ENCODE results near the gene CDC34. TPM values are rescaled to one million over a fixed set of nuclear protein-coding genes. Genes with fewer than 3 reads are reported as not detected.

Gene CDC34
- total RNA-seq, 2 donors from 2014 or later = 41.1 to 45.8 TPM

DNA sequence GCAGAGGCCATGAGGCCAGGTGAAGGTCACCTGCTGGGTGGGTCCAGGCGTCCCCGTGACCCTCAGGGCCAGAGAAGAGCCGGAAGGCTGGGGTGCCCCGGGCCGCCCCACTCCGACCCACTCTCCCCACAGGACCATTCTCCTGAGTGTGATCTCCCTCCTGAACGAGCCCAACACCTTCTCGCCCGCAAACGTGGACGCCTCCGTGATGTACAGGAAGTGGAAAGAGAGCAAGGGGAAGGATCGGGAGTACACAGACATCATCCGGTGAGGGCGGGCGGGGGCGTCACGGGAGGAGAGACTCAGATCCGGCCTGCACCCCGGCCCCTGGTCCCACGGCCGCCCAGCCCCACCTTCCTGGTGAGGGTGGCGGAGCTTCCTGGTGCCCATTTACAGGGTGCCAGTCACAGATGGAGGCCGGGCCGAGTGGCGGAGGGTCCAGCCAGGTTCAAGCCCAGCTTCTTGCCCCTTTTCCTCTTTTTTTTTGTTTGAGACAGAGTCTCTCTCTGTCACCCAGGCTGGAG lies 5.4 kb downstream of the CDC34 start:
- intact Hi-C loops (cut with DNase I) = no loop called here
- DNase-seq (ENCODE audit: low spot score) = no peak

DNA sequence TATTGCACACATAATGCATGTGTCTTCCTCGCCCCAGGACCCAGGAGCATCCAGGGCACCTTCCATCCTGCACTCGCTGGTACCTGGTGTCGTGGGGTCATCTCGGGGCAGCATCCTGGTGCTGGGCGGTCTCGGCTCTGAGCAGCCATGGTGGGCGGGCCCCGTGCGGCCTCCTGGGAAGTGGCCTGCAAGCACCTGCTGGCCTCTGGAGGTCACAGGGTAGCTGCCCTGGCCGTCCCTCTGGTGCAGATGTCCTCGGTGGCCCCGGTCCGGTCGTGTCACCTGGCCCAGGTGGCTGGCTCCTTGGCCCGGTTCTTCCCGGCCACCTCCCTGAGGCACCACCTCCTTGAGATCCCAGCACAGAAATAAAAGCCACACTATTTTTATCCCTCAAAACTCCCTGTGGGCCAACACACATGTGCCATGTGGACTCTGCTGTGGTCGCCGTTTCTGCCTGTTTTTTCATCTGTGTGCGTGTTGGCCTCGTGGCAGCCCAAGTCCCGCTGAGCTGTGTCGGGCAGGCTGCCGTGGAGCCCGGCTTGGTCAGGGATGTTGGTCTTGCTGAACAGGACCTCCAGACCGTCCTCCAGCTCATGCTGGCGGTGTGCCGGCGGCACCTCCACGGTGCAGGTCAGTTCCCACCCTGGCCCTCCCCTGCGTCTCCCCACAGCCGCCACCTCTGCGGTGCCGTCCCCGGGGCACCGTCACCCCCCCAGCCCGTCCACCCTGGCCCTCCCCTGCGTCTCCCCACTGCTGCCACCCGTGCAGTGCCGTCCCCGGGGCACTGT lies 7.3 kb downstream of the CDC34 start:
- intact Hi-C loops (cut with DNase I) = no loop called here
- no peak for DNase-seq (ENCODE audit: low spot score)

DNA sequence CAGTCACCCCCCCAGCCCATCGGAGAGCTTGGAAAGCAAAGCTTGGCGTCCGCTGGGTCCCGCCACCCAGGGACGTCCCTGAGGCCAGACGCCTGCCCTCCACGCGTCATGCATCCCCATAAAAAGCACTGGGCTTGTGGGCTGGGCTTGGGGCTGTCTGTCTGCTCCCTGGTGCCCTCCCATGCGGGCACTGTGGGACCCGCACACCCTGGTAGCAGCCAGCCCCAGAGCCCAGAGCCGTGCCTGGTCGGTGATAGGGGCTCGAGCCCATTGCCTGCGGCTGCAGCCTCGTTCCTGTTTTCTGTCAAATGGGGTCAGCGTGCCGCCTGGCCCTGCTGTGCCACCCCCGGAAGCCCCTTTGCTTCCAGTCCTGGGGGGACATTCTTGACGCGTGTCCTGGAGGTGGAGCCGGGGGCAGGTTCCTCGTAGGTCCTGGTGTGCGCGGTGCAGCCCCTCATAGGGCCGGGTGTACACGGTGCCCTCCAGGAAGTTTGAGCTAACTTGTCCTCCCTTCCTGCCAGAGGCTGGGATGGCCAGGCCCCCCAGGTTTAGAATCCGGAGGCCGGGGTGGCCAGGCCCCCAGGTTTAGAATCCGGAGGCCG lies 8.0 kb downstream of the CDC34 start:
- no peak for DNase-seq (ENCODE audit: low spot score)
- intact Hi-C loops (cut with DNase I) = loop anchor here in 1 of 2 donors (2.0 kb wide), 1 partner anchor 67 kb away; no protein-coding TSS in a partner anchor

DNA sequence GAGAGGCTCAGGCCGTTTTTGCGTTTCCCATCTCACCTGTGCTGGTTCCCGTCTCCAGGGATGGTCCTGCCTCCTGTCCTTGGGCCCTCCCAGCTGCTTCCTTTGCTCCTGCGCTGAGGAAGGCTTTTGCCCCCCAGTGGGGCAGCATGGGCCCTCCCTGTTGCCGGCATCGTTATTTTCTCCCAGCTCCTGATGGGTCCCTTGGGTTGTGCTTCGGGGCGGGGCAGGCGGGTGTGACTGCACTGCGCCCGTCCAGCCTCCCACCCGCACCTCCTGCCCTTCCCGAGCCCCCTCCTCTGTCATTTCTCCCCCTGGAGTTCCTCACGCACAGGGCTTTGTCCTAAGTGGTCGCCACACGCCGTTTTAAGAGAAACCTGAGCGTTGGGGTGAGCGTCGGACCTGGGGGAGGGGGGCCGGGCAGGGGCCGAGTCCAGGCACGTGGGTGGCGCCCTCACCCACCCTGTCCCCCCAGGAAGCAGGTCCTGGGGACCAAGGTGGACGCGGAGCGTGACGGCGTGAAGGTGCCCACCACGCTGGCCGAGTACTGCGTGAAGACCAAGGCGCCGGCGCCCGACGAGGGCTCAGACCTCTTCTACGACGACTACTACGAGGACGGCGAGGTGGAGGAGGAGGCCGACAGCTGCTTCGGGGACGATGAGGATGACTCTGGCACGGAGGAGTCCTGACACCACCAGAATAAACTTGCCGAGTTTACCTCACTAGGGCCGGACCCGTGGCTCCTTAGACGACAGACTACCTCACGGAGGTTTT lies 9.5 kb downstream of the CDC34 start:
- no peak for DNase-seq (ENCODE audit: low spot score)
- intact Hi-C loops (cut with DNase I) = loop anchor here in 1 of 2 donors (2.0 kb wide), 1 partner anchor 68 kb away; no protein-coding TSS in a partner anchor

DNA sequence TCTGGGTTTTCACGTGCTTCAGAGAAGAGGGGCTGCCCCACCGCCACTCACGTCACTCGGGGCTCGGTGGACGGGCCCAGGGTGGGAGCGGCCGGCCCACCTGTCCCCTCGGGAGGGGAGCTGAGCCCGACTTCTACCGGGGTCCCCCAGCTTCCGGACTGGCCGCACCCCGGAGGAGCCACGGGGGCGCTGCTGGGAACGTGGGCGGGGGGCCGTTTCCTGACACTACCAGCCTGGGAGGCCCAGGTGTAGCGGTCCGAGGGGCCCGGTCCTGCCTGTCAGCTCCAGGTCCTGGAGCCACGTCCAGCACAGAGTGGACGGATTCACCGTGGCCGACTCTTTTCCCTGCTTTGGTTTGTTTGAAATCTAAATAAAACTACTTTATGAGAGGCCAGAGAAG lies 10.1 kb downstream of the CDC34 start:
- intact Hi-C loops (cut with DNase I) = loop anchor here in 1 of 2 donors (2.0 kb wide), 1 partner anchor 69 kb away; no protein-coding TSS in a partner anchor
- no peak for DNase-seq (ENCODE audit: low spot score)

DNA sequence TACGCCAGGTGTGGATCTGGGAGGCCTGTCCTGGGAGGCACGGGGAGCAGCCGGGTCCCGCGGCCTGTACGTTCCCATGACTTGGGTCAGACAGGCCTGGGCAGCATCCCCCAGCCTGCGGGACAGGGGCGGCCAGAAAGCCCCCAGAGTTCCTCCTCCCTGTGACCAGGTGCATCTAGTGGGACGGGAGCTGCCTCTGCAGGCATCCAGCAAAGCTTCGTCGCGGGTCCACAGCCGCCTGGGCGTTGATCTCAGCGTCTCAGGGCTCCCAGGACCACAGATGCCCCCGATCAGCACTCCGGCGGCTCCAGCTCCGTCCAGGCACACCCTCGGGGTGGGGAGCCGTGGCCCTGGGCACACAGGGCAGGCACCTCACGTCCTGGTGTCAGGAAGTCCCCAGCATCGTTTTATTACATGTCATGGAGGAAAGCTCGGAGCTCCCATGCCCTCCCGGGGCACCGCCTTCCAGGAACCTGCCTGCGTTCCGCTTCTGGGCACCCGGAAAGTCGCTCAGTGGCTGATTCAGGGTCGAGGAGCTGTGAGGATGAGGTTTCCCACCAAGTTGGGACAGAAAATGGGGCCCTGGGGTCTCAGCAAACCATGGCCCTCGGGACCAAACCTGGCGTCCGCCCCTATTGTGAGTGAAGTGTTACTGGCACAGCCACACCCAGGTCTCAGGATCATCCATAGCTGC lies 10.8 kb downstream of the CDC34 start:
- no peak for DNase-seq (ENCODE audit: low spot score)
- intact Hi-C loops (cut with DNase I) = no loop called here

DNA sequence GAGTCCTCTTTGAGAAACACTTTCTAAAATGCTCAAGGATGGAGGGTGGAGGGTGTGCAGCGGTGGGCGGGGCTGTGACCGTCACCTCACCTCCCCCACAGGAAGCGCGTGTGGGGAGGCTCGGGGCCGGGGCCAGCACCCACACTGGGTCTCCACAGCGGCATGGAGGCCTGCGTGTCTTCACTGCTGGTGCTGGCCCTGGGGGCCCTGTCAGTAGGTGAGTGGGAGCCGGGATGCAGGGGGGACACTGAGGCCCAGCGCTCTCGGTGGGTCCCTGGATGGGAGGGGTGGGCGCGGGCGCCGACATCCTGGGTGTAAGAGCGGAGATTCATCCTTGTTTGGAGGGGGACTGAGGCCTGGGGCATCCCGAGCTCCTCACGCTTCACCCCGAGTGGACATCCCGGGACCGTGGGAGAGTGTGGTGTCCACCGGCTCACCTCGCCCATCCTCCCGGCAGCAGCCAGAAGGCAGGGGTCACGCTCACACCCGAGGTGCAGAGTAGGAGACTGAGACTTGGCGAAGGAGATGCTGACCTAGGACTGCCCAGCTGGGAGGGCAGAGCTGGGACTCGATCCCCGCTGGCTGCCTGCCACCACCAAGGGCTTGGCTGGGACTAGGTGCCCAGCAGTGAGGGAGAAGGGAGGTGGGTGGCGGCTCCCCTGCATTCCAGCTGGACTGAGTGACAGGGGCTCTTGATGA lies 12.5 kb downstream of the CDC34 start, which contains the start of gene GZMM:
Gene GZMM, plus strand, starts transcription at position 144 of the 699 bp plus-strand sequence. Its CDS starts 19 bp downstream, at position 163.
- intact Hi-C loops (cut with DNase I) = no loop called here

DNA sequence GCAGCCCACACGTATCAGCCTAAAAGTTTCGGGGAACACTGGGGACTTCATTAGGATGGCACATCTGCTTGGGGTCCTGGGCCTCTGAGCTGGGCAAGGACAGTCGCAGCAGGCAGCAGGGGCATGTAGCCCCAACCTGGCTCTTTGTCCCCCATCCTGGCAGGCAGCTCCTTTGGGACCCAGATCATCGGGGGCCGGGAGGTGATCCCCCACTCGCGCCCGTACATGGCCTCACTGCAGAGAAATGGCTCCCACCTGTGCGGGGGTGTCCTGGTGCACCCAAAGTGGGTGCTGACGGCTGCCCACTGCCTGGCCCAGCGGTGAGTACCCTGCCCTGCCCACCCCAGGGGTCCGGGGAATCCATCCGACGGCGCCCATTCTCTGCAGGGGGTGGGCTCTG lies 15.6 kb downstream of the CDC34 start:
- intact Hi-C loops (cut with DNase I) = no loop called here

More for the DNA sequence above, 12.5 kb downstream of the CDC34 start, which contains the start of gene GZMM:
- no peak for DNase-seq (ENCODE audit: low spot score)

DNA sequence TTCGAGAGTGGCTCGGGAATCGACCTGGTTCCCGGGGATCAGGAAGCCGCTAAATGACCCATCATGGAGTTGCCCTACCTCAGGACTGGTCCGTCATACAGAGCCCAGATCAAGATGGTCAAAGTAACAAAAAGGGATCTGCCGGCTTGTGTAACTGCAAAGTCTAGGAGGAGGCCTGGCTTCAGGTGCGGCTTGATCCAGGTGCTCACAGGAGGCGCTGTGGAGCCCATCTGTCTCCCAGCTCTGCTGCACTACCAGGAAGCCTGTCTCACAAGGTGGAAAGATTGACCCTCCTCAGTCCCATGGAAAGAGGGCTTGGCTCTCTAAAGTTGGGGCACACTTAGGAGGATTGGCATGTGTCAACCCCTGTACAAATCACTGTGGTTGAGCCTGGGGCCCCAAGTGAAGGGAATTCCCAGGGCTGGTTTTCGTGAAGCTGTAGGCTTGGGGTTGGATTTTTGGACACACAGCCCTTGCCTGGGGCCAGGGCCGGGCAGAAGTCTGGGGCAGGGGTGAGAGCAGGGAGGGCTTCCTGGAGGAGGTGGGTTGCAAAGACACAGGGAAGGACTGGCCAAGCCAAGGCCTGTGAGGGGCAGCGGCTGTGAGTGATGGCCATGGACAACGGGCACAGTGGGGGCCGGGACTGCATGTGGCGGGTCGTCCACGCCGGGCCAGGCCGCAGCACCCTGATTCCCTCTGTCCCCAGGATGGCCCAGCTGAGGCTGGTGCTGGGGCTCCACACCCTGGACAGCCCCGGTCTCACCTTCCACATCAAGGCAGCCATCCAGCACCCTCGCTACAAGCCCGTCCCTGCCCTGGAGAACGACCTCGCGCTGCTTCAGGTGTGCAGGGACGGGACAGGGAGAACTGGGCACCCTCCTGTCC lies 16.5 kb downstream of the CDC34 start:
- intact Hi-C loops (cut with DNase I) = no loop called here
- no peak for DNase-seq (ENCODE audit: low spot score)

More for the DNA sequence above, 15.6 kb downstream of the CDC34 start:
- no peak for DNase-seq (ENCODE audit: low spot score)

DNA sequence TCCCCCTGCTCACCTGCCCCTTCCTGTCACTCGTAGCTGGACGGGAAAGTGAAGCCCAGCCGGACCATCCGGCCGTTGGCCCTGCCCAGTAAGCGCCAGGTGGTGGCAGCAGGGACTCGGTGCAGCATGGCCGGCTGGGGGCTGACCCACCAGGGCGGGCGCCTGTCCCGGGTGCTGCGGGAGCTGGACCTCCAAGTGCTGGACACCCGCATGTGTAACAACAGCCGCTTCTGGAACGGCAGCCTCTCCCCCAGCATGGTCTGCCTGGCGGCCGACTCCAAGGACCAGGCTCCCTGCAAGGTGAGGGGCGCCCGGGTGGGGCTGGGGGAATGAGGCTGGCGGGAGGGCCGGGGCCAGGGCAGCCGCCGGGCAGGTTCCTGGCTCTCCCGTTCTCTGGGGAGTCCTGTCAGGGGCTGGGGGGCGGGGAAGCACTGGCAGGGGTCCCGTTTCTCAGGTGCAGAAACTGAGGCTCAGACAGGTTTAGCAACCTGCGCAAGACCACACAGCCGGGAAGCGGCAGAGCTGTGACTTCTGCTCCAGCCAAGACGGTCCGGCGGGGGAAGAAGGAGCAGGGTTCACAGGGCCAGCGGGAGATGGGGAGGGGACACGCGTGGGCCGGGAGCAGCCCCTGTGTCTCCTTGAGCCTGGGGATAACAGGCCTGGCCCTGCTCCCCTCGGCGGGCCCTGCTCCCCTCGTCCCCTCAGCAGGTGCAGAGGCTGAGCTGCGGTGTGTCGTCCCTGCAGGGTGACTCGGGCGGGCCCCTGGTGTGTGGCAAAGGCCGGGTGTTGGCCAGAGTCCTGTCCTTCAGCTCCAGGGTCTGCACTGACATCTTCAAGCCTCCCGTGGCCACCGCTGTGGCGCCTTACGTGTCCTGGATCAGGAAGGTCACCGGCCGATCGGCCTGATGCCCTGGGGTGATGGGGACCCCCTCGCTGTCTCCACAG lies 17.6 kb downstream of the CDC34 start:
- no peak for DNase-seq (ENCODE audit: low spot score)
- intact Hi-C loops (cut with DNase I) = no loop called here

DNA sequence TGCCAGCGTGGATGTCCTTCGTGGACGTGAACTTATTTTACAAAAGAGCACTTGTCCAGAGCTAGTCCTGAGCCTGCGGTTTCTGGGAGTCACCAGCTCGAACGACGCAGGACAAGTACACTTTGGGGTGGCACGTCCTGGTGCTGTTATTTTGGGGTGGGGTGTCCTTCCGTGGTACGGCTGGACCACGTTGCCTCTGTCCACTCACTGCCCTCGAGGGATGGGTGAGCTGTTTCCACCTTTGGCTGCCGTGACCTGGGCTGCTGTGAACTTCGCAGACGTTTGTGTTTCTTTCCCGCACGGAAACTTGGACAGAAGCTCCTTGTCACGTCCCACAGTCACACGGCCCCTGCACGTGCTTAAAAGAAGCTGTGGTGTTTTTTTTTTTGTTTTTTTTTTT lies 23.3 kb downstream of the CDC34 start:
- DNase-seq (ENCODE audit: low spot score) = no peak
- intact Hi-C loops (cut with DNase I) = no loop called here

DNA sequence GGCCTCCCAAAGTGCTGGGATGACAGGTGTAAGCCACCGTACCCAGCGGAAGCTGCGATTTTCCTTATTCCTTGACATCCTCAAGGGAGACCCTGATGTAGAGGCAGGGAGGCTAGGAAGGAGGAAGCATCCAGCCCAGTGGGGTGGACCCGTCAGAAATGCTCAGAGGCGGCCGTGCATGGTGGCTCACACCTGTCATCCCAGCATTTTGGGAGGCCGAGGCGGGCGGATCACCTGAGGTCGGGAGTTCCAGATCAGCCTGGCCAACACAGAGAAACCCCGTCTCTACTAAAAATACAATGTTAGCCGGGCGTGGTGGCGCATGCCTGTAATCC lies 23.9 kb downstream of the CDC34 start:
- DNase-seq (ENCODE audit: low spot score) = no peak

DNA sequence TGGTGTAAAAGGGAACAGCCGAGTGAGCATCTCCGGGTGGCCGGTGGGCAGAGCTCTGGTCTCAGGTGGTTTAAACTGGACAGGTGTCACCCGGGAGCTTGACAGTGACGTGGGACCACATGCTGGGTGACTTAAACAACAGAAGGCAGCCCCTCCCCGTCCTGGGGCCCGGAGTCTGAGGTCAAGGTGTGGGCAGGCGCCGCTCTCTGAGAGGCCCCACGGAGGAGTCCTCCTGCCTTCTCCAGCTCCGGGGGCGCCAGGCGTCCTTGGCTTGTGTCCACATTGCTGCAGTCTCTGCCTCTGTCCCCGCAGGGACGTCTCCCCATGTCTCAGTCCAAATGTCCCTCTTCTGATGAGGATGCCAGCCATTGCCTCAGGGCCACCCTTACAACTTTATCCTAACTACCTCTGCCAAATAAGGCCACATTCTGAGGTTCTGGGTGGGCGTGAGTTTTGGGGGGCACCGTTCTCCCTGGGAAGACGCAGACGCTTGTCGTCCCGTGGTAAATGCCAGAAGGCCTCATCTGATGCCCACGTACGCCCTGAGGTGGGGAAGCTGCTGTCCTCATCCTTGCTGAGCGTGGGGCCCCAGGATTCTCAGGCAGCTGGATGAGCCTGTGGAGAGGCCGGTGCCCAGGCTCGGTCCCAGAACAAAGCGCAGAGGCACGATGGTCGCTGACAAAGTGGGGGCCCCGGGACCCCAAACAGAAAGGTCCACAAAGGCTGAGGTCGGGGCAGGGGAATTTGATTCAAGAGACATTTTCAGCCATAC lies 25.2 kb downstream of the CDC34 start:
- no peak for DNase-seq (ENCODE audit: low spot score)
- intact Hi-C loops (cut with DNase I) = no loop called here

More for the DNA sequence above, 23.9 kb downstream of the CDC34 start:
- intact Hi-C loops (cut with DNase I) = no loop called here

DNA sequence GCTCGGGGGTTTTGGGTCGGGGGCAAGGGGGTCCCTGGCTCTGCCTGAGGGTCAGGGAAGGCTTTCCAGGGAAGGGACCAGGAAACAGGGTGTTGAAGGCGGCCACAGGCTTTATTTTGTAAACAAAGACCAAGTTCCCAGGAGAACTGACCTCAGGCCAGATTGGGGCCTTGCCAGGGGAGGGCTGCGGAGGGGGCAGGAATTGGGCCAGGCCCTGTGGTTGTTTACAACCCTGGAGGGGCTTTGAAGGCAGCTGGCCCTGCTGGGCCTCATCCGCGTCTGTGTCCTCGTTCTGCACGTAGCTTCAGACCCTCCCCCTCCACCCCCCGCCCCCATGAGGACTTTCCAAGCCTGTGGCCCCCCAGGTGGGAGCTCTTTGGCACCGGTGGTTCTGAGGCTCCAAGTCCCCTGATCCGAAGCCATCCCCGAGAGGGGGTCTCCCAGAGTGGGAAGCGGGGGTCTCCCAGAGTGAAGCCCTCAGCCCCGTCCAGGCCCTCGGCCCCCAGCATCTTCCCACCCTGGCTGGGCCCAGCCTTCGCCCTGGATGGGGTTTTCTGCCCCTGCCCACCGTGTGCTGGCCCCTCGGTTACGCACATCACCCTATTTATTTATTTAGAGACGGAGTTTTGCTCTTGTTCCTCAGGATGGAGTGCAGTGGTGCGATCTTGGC lies 27.3 kb downstream of the CDC34 start:
- DNase-seq (ENCODE audit: low spot score) = no peak
- intact Hi-C loops (cut with DNase I) = no loop called here

DNA sequence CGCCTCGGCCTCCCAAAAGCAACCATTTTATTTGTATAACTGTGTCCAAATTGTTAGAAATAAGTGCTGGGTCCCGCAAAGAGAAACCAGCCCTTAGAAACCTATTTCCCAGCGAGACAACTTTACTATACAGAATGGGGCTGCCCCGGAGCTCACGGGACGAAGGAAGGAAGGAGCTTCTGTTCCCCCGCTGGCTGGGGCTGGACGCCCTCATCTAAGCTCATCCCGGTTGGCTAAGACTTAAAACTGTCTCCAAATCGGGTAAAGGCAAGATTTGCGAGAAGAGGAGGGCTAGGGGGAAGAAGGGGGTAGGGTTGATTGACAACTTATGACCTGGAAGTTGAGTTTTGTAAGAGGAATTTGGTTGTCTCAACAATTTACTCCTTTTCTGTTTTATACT lies 28.6 kb downstream of the CDC34 start:
- no peak for DNase-seq (ENCODE audit: low spot score)
- intact Hi-C loops (cut with DNase I) = no loop called here

Measured in posterior vena cava (tissue), 2 donors.